GM10847 (cell line): ENCODE results near the gene ERVMER34-1.

ENCODE experiments used
- POLR2A ChIP-seq: IDR thresholded peaks from 2 replicates; pipeline ENCODE4 v1.6.1; 2011; ENCODE audit not compliant: insufficient read length; ENCODE audit errors: extremely low read depth

ERVMER34-1 gene

DNA sequence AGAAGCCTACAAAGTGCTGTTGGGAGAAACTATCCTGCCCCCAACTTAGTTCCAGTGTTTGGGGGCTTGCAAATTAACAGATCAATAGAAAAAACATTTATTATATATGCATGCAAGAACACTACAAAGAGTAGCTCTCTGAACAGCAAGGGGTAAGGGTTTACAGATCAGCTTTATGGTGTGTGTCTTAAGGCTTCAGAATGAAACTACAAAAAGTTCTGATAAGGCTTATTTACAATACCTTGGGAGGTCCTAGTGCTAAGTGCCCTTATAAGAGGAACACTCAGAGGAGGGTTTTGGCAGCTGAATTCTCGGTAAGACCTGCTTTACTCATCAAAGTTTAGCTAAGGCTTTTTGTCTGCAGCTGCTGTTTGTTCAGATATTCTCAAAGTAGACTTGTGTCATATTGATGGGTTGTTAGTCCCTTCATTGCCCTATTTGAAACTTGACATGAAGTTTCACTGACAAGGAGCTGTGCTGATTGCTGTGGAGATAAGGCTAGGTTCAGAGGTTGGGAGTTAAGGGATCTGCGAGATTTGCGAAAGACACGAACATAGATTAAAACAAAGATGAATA is 7.7 kb downstream of the ERVMER34-1 start:
- TF ChIP-seq POLR2A, result no peak

DNA sequence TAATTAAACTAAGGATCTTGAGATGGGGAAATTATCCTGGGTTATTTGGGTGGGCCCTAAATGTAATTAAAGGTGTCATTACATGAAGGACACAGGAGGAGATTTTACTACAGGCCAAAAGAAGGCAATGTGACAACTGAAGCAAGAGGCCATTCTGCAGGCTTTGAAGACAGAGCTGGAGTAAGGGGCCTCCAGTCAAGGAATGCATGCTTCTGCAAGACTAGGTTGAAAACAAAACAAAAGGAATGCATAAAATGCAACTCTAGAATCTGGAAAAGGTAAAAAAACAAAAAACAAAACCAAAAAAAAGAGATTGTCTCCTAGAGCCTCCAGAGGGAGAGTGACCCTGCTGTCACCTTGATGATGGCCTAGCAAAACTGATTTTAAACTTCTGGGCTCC is 21.6 kb downstream of the ERVMER34-1 start:
- no peak for TF ChIP-seq POLR2A

DNA sequence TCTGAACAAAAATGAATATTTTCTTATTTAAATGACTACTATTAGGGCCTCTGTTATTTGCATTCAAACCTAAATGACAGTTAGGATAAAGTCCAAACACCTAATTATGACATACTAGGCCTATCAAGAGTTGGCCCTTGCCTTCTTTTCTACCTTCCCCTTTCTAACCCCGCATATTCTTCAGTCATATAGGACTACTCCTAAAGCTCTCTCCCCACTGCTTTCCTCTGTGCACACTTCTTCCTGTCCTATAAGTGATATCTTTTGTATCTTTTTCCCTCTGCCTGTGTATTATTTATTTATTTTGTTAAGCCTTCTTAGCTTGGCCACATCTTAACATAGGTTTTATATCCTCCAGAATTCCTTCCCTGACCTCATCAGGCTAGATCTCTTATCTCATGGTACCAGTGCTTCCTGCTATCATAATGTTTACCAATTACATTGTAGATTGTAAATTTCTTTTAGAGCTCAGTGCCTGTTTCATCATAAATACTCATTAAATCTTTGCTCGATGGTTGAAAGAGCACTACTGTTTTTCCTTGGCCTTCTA is 22.5 kb downstream of the ERVMER34-1 start:
- TF ChIP-seq POLR2A, result no peak

DNA sequence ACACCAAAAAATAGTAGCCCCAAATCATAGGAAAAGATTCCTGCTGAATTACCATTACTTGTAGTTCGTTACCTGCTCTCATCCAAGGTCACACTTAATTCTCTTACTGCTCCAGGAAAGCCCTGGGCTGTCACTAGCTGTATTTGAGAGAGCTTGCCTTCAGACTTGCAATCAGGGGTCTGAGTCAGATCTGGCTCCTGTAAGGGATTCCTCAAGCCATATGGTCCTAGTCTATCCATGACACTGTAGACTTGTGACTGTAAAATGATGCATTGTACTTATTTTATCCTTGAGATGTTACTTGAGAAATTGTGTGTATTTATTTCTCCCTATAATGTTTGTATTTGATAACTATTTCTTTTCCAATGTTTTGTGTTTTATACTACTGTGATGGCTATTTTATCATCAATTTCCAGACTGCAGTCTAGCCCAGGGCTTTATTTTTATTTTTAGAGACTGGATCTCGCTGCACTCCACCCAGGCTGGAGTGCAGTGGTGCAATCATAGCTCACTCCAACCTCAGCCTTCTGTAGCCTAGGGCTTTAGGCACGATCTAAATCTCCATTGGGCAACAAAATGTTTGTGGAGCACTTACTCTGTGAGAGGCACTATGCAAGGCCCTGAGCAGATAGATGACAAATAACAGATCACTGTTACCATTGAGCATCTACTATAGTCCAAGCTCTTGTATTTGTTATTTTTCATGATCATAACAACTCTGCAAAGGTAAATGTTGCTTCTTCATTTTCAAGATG is 24.2 kb downstream of the ERVMER34-1 start:
- no peak for TF ChIP-seq POLR2A

DNA sequence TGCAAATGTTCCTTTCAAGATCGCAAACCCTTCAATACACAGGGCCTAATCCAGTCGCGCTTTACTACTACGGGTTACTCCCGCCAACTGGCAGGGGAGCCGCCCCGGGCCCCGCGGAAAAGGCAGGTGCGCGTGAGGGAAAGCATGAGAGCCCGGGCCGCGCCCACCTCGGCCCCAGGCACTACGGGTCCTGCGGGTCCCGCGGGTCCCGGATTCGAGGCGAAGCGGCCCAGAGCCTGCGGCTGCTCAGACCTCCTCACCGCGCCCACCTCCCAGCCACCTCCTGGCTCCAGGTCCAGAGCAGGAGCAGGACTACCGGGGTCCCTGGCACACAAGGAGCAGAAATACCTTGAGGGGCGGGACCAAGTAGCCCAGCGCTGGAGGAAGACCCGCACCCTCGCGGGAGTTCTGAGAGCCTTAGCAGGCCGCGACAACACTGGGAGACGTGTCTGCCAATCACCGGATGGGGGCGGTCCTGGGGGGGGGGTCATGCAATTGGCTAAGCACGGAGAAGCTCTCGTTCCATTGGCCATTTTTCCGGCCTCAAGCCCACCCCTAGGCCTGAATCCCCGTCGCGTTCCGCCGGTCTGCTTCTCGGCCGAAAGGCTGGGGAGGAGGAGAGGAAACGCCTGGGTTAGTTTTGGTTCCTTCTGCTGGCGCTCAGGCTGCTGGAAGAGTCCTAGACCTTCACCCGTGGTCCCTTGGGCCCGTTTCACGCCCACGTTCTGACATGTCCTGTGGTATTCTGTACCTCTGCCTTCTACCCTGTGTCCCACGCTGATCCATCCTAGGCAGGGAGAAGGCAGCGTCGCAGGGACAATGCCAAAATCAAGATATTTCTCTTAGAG is 29.0 kb downstream of the ERVMER34-1 start:
- TF ChIP-seq POLR2A, result peak; percentile 66

DNA sequence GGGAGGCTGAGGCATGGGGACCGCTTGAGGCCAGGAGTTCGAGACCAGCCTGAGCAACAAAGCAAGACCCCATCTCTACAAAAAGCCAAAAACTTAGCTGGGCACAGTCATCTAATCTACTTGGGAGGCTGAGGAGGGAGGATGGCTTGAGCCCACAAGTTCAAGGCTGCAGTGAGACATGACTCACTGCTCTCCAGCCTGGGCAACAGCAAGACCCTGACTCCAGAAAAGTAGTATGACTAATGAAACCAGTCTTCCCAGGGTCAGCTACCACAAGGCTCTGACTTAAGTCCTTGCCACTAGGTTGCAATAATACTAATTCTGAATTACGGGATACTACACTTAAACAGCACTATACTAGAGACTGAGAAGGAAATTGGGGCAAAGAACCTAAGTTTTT is 33.1 kb downstream of the ERVMER34-1 start:
- no peak for TF ChIP-seq POLR2A

DNA sequence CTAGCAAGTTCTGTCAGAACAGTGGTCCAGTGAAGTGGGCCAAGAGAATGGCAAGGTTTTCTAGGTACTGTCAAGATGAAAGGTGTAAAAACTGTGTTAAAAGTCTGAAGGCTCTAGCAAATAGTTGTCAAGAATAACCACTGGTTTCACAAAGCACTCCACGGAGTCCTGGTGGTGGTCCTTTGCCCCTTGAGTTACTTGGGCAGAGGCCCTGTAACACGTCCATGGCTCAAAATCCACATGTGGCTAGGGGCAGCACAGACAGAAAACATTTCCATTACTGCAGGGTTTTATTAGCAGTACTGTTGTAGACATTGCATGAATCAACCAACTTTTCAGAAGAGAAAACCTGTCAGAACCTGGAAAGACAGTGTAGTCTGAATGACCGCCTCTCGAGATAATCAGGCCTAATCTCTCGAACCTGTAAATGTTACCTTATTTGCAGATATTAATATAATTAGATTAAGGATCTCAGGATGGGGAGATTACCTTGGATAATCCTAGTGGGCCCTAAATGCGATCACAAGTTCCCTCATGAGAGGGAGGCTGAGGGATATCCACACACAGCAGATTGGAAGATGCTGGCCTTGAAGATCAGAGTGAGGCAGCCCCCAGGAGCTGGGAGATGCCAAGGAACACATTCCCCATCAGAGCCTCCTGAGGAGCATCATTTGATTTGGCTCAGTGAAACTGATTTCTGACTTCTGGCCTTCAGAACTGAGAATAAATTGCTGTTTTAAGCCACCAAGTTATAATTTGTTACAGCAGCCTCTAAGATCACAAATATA is 34.7 kb downstream of the ERVMER34-1 start:
- TF ChIP-seq POLR2A, result no peak

DNA sequence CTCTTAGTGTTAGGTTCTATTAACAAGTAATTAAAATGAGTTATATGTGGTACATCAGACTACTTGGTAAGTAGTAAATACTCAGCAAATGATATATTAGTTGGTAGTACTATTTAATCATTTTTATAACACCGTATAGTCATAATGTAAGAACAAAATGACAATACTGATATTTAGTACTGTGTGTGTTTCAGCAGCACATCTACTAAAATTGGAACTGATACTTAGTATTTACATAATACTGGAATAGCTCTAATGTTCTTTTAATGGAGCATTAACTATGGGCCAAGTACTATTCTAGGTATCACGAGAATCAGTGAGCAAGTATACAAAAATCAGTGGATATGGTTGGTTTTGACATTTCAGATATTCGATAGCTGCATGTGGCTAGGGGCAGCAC is 35.3 kb downstream of the ERVMER34-1 start:
- no peak for TF ChIP-seq POLR2A

DNA sequence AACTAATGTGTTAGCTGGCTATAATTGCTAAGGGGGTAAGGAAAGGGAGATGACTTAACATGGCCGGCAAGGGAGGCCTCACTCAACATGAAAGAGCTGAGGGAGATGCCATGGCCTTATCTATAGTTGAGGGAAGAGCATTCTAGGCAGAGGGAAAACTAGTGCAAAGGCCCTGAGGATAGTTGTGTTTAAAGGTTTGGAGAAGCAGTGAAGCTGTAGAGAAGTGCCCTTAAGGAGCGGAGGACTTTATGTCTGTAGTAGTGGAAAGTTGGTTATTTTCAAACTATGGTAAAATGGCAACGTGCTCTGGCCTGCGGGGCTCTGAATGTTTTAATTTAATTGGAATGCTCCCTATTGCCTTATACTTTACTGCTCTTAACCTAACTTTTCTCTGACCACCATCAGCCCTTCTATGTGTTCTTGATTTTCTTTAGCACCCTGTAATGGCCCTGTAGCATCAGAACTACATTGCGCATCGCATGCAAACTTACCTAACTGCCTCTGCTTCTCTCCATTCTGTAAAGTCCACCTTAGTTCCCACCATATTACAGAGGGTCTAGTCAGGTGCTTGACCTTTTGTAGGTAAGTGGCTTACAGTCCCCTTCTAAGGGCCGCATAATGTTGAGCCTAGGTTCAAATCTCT is 35.8 kb downstream of the ERVMER34-1 start:
- no peak for TF ChIP-seq POLR2A

DNA sequence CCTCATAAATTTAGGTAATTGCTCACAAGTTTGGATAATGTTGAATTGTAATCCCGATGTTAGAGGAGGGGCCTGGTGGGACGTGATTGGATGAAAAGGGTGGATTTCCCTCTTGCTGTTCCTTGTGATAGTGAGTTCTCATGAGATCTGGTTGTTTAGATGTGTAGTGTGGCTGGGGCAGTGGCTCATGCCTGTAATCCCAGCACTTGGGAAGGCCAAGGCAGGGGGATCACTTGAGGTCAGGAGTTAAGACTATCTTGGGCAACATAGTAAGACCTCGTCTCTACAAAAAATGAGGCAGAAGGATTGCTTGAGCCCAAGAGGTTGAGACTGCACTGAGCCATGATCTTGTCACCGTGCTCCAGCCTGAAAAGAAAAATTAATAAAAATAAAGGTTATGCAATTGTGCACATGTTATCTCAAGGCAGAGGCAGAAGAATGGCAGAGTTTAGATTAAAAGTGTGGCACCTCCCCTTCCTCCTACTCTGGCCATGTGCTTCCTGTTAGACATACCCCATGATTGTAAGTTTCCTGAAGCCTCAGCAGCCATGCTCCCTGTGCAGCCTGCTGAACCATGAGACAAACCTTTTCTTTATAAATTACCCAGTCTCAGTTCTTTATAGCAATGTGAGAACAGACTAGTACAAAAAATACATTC is 36.5 kb downstream of the ERVMER34-1 start:
- TF ChIP-seq POLR2A, result no peak

DNA sequence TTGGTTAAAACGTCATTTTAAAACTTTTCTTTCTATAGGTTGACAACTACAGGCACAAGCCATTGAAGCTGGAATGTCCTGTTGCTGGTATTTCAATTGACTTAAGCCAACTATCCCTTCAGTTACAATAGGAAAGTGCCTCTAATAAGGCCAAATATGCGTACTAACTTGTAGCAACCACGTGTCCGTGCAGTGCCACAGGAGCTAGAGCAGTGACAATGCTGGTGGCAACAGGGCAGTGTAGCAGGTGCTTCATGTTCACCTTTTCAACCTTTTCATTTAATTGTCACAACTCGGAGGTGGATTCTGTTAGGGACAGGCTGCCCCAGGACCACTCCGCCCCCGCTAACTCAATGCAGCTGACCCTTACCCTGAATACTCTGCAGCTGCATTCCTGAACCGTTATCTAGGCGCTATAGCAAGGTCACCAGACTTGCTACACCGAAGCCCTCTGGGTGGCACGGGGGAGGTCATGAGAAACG is 37.7 kb downstream of the ERVMER34-1 start:
- no peak for TF ChIP-seq POLR2A

DNA sequence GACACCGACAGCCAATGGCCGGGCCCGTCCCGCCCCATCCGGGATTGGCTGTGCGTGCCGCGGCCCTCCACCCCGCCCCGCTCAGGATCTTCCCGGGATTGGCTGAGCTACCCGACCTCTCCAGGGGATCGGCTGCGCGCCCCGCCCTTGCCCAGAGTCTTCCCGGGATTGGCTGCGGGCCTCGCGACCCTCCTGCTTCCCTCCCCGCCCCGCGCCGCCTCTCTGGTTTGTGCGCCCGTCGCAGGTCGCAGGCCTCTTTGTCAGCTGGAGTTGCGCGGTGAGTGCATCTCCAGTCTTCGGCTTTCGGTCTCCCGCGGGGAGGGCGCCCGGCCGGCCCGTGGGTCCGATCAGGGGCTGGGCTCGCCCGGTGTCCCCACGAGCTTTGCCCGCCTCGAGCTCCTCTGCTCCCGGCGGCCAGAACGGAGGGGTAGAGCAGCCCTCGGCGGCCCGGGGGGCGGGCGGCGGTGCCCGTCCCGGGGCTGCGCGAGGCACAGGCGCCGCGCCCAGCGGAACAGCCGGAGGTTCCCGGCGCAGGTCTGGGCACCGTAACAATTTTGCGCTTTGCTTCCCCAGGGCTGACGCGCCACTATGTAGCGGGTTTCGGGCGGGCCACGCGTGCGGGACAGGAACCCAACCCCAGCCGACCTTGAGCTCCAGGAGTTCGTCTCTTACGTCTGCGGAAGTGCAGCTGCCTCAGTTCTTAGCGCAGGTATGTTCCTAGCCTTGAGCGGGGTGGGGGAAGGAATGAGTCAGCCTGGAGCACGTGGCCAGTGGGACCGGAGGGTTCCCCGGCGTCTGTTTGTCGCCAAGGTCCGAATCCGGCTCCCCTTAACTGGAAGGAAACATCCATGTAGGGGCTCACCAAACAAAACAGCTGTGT is 38.7 kb downstream of the ERVMER34-1 start:
- TF ChIP-seq POLR2A, result peak; percentile 97

DNA sequence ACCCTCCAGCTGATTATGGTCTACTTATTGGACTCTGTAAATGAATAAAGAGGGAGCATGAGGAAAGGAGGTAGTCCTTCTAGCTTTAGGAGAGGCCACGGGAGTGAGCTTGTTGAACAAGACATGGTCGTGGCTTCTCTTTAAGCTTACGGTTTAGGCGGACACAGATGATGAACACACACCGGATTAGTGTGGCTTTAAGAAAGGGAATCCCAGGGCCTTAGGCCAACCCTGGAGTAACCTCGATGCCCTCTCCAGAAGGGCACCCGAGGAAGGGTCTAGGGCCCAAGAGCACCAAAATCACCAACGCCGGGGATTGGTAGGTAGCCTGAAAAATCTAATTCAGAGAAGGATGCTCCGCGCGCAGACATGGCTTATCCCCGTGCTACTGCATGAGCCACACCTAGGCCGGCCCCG is 39.4 kb downstream of the ERVMER34-1 start:
- no peak for TF ChIP-seq POLR2A
